Endothelial cell of umbilical vein (primary cell): ENCODE data around the gene DOP1A. TPM values are rescaled to one million over a fixed set of nuclear protein-coding genes. Genes with fewer than 3 reads are reported as not detected.

Experiments
- BruUV-seq: library from RNA; stranded (reverse); fragments of 400-500 nt; replicated peaks from 2 replicates; lab custom pipeline; 2021; lab: Mats Ljungman, UMichigan
- CTCF ChIA-PET: fragments of 300-600, 350-600 bp; sonication (Branson Sonifier 250); formaldehyde crosslinking; loops from one replicate; lab custom pipeline; 2021; ENCODE audit warnings: antibody characterized with exemption, inconsistent platforms; lab: Charles Lee
- POLR2A ChIA-PET: fragments of 300-600, 350-600 bp; sonication (Branson Sonifier 250); formaldehyde crosslinking; loops from one replicate; lab custom pipeline; 2021; ENCODE audit warnings: antibody characterized with exemption, inconsistent platforms; lab: Charles Lee
- DNase-seq: peaks from one replicate; pipeline ENCODE4 v3.0.0-alpha.2; 2011; ENCODE audit warnings: low read depth, low spot score
- FAIRE-seq: peaks from 2 replicates; lab custom pipeline; 2011; peaks lifted over from hg19 to GRCh38; lab: Jason Lieb, UNC
- H2AFZ ChIP-seq: 2 replicates; pipeline ENCODE4 v1.6.0; 2012; ENCODE audit warnings: low read depth, low read length, control low read depth, inconsistent platforms
- H3K27ac ChIP-seq: 2 replicates; pipeline ENCODE4 v1.5.1; 2011; ENCODE audit warnings: low read depth, mild to moderate bottlenecking, control low read depth, low read length, moderate library complexity; ENCODE audit not compliant: insufficient read depth
- H3K27me3 ChIP-seq, 2 experiments: 2 replicates each; pipeline versions ENCODE4 v1.6.0 to v1.6.1; 2011; ENCODE audit warnings: low read length in 2 of 2, mixed read lengths in 1 of 2; ENCODE audit not compliant: control insufficient read depth in 2 of 2, insufficient read depth in 2 of 2
- H3K36me3 ChIP-seq, 2 experiments: 2 replicates in 1 of 2; 3 replicates in 1 of 2; pipeline ENCODE4 v1.5.1; 2011; ENCODE audit warnings: low read length in 2 of 2, mild to moderate bottlenecking in 1 of 2, moderate library complexity in 1 of 2; ENCODE audit not compliant: control insufficient read depth in 2 of 2, insufficient read depth in 2 of 2; ENCODE audit errors: extremely low read depth in 1 of 2
- H3K4me1 ChIP-seq: 3 replicates; pipeline ENCODE4 v1.5.1; 2011; ENCODE audit warnings: mild to moderate bottlenecking, low read length; ENCODE audit not compliant: control insufficient read depth, insufficient read depth; ENCODE audit errors: extremely low read depth
- H3K4me2 ChIP-seq: 2 replicates; pipeline ENCODE4 v1.6.1; 2011; ENCODE audit warnings: low read length, control low read depth, mixed read lengths; ENCODE audit not compliant: insufficient read depth
- H3K4me3 ChIP-seq, 3 experiments: fragments of 200-600 bp in 1 of 3; sonication (generic), shearing (Covaris generic) in 1 of 3; replicated peaks in 1 of 3; 2 replicates each; pipeline ENCODE4 v1.5.1; 2011 to 2016; ENCODE audit warnings: control low read depth in 3 of 3, low read length in 3 of 3, mild to moderate bottlenecking in 2 of 3, inconsistent platforms in 1 of 3, low read depth in 1 of 3, moderate library complexity in 1 of 3; ENCODE audit not compliant: insufficient read depth in 1 of 3
- H3K79me2 ChIP-seq: 2 replicates; pipeline ENCODE4 v1.6.0; 2012; ENCODE audit warnings: low read length, inconsistent platforms; ENCODE audit not compliant: control insufficient read depth, insufficient read depth
- H3K9ac ChIP-seq: replicated peaks from 2 replicates; pipeline ENCODE3; 2011; ENCODE audit warnings: low read length, control low read depth; ENCODE audit not compliant: insufficient read depth; ENCODE audit errors: extremely low read depth
- H3K9me1 ChIP-seq: replicated peaks from 3 replicates; pipeline ENCODE4 v1.6.0; 2011; ENCODE audit warnings: mild to moderate bottlenecking, low read length; ENCODE audit not compliant: control insufficient read depth, insufficient read depth; ENCODE audit errors: extremely low read depth
- H3K9me3 ChIP-seq: replicated peaks from 2 replicates; pipeline ENCODE4 v1.5.1; 2012; ENCODE audit warnings: low read length, inconsistent platforms; ENCODE audit not compliant: control insufficient read depth, insufficient read depth
- H4K20me1 ChIP-seq: replicated peaks from 2 replicates; pipeline ENCODE3; 2011; ENCODE audit warnings: mild to moderate bottlenecking, low read length; ENCODE audit not compliant: control insufficient read depth, insufficient read depth; ENCODE audit errors: extremely low read depth
- CTCF ChIP-seq, 2 donors: IDR thresholded peaks; 1 replicate in 1 of 2; 2 replicates in 1 of 2; pipeline ENCODE4 v1.5.1; 2011; ENCODE audit warnings: low read length in 2 of 2, mild to moderate bottlenecking in 2 of 2, moderate library complexity in 2 of 2, control low read depth in 1 of 2, inconsistent platforms in 1 of 2, low read depth in 1 of 2; ENCODE audit not compliant: insufficient read depth in 1 of 2; ENCODE audit errors: extremely low read depth in 1 of 2
- EZH2 ChIP-seq: IDR thresholded peaks from 2 replicates; pipeline ENCODE4 v1.6.1; 2012; ENCODE audit warnings: borderline replicate concordance, low read depth, mild to moderate bottlenecking, moderate library complexity, low read length, inconsistent platforms; ENCODE audit not compliant: severe bottlenecking
- FOS ChIP-seq: IDR thresholded peaks from 2 replicates; pipeline ENCODE4 v1.6.1; 2011; ENCODE audit warnings: mild to moderate bottlenecking, low read length, moderate library complexity, borderline replicate concordance; ENCODE audit not compliant: insufficient read depth
- MYC ChIP-seq: IDR thresholded peaks from one replicate; pipeline ENCODE4 v1.6.1; 2011; ENCODE audit warnings: mild to moderate bottlenecking, low read depth, low read length
- POLR2A ChIP-seq: IDR thresholded peaks from 2 replicates; pipeline ENCODE4 v1.6.1; 2012; ENCODE audit warnings: low read depth, mild to moderate bottlenecking, control low read depth, low read length
- POLR2AphosphoS5 ChIP-seq: IDR thresholded peaks from 2 replicates; pipeline ENCODE4 v1.6.1; 2012; ENCODE audit warnings: low read depth, mild to moderate bottlenecking, control low read depth, low read length, moderate library complexity; ENCODE audit not compliant: insufficient read depth
- dilution Hi-C: fragments of 300-500 bp; cut with MboI; formaldehyde crosslinking; loops from one replicate; pipeline ENCODE4 v1.15.0; 2019; ENCODE audit warnings: low sequenced_read_pairs; ENCODE audit not compliant: extremely low pct_ligation_motif_present
- intact Hi-C: fragments of 100-400 bp; cut with micrococcal nuclease; formaldehyde crosslinking; loops from one replicate; pipeline ENCODE4 v1.10.0; 2022
- polyA plus RNA-seq, 4 experiments: library from polyadenylated mRNA; depleted of rRNA in 3 of 4; stranded (reverse) in 3 of 4; unstranded in 1 of 4; fragments of >200 nt; gene quantifications; 2 replicates each; pipeline versions ENCODE4 v1.2.1 to v1.2.3, GENCODE V29; 2011 to 2012; ENCODE audit warnings: missing spikeins in 1 of 4
- total RNA-seq: library from RNA; stranded (reverse); gene quantifications from 2 replicates; pipeline ENCODE4 v1.2.3, GENCODE V29; 2021
- TF ChIP-seq, protein P1 (sequence below): IDR thresholded peaks from 2 replicates; pipeline ENCODE4 v1.6.1; 2011; ENCODE audit not compliant: insufficient read depth, insufficient read length

The DOP1A gene
- total and polyA plus RNA-seq, 2 donors (not counting 3 experiments of a cell fraction or from before 2014, with no cell fraction given) = 6.3 to 12.3 TPM

- no peaks in the 10 kb centered on the region for H3K9me1 ChIP-seq
- H3K27ac ChIP-seq = no peak overlapping the region
- H3K79me2 ChIP-seq = no peaks in the 10 kb centered on the region
- no peak overlapping the region for H3K4me3 ChIP-seq
- ChIA-PET CTCF (interaction anchor here (1.3 kb wide), 1 partner anchor 30 kb away, joined by 4 read pairs; the partner anchor contains the start of gene DOP1A), POLR2A (no interaction called here)
- intact Hi-C loops = no loop called here
- H3K27me3 ChIP-seq = no peaks in the 10 kb centered on the region
- TF ChIP-seq, protein P1, sequence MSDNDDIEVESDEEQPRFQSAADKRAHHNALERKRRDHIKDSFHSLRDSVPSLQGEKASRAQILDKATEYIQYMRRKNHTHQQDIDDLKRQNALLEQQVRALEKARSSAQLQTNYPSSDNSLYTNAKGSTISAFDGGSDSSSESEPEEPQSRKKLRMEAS = no peak
- no peak for TF ChIP-seq CTCF (IDR thresholded peaks at IDR 0.05; ENCODE audit: extremely low read depth in 1 of 2, insufficient read depth in 1 of 2, low read depth in 1 of 2, low read length in 2 of 2)
- TF ChIP-seq MYC = no peak
- TF ChIP-seq POLR2AphosphoS5 = no peak
- no peak for TF ChIP-seq EZH2
- no peak for TF ChIP-seq FOS
- TF ChIP-seq POLR2A = no peak
- no peaks in the 10 kb centered on the region for H3K36me3 ChIP-seq
- no peak overlapping the region for H3K4me2 ChIP-seq
- no peaks in the 10 kb centered on the region for H3K9me3 ChIP-seq
- no peak for FAIRE-seq
- dilution Hi-C loops = loop anchor here (25.0 kb wide), 1 partner anchor 415 kb away; the partner anchor contains the start of gene PRSS35
- H3K4me1 ChIP-seq = peaks cover 5% of the 10 kb centered on the region
- BruUV-seq = no TSS peak
- H3K9ac ChIP-seq = no peak overlapping the region
- DNase-seq = no peak
- no peaks in the 10 kb centered on the region for H4K20me1 ChIP-seq
- no peak overlapping the region for H2AFZ ChIP-seq
Observed at GRCh38 chr6:83097675-83098074, 30.2 kb downstream of the DOP1A start.
